Measurements from ENCODE around the gene MAGI1. TPM values are rescaled to one million over a fixed set of nuclear protein-coding genes. Genes with fewer than 3 reads are reported as not detected.
A peak's percentile ranks its signal among the peaks of the same experiment; 100 is the strongest.
"Not testable (repeated sequence)": the region's sequence is repeated elsewhere in the genome, so short reads cannot be mapped to it uniquely, and the experiment has no call there.

MAGI1 gene
- polyA plus RNA-seq, 3 donors, result 29.7 to 33.5 (median 30.7) TPM

- no peak for DNase-seq (ENCODE audit: extremely low read depth in 1 of 11, low read depth in 9 of 11, low spot score in 4 of 11)
Observed at GRCh38 chr3:65560901-65561300, 477.8 kb downstream of the MAGI1 start.

DNA sequence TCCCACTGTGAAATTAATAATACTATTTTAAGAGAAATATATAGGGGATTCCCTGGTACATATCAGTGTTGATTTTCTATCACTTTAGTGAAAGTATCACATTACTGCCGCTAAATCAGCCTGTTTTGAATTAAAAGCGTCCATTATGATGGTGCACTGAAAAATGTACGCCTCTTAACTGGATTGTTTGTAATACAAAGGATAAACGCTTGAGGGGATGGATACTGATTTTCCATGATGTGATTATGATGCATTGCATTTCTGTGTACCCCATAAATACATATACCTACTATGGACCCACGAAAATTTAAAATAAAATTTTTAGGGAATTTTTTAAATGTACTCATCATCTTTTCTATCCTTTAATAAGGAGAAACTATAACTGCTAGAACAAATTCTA, 478.6 kb downstream of the MAGI1 start:
- no peak for DNase-seq (ENCODE audit: extremely low read depth in 1 of 11, low read depth in 9 of 11, low spot score in 4 of 11)

GRCh38 chr3:65559643-65560042, 479.1 kb downstream of the MAGI1 start:
- no peak for DNase-seq (ENCODE audit: extremely low read depth in 1 of 11, low read depth in 9 of 11, low spot score in 4 of 11)

DNA sequence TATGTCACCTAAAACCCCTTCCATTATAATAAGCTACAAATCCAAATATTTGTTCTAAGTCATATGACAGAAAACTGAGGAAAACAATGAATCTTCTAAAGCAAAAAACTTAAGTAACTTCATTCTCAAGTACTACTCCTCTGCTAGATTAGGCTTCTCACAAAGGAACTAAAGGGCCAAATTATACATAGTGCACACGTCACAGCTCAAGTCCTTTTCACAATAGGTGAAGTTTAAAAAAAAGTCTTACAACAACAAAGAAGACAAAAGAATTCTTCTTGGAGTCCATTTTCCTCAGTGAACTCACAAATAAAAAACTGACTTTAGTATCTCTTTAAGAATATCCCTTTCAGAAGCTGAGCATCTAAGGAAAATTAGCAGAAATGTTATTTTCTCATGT, 479.9 kb downstream of the MAGI1 start:
- no peak for DNase-seq (ENCODE audit: extremely low read depth in 1 of 11, low read depth in 9 of 11, low spot score in 4 of 11)

DNA sequence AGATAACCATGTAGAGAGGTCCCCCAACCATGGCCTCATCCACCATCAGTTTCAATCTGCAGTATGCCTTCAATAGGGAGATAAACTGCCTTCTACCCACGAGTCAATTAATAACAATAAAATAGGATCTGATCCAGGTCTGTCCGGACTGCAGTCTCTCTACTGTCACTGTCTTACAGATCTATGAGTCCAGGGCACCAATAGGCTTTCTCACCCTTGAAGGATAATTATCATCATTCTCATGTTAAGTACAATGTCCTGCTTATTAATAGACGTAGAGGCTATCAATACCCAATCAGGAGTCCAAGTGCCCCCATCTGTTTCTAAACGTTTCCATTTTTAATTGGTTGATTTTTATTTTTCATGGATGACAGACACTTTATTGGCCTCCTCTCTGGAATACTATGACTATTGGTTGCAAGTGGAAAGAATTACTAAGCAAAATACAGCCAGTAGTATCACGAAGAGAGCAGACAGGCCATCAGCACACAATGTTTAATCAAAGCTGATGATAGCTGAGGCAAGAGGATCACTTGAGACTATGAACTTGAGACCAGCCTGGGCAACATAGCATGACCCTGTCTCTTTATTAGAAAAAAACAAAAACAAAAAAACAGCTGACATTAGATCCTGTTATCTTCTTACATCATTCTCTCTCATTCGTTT, 480.7 kb downstream of the MAGI1 start:
- DNase-seq (ENCODE audit: extremely low read depth in 1 of 11, low read depth in 9 of 11, low spot score in 4 of 11), result no peak

GRCh38 chr3:65556934-65557577, 481.7 kb downstream of the MAGI1 start:
- no peak for DNase-seq (ENCODE audit: extremely low read depth in 1 of 11, low read depth in 9 of 11, low spot score in 4 of 11)

DNA sequence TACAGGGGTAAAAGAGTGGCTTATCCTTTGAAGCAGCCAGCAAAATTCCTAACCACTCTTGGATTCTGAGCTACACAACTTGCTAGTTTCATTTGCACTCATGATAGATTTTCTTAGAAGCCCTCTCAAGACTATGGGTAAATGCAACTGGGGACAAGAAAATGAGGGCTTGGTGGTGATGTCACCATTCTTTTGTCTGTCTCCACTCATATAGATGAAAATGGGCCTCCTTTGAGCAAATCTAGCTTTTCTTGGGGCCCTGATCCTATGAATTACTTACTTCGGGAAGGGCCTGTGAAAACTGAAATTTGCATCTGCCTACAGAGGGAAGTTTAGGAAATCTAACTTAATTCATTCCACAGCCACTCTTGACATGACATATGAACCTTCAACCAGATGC, 486.3 kb downstream of the MAGI1 start:
- DNase-seq (ENCODE audit: extremely low read depth in 1 of 11, low read depth in 9 of 11, low spot score in 4 of 11), result no peak

DNA sequence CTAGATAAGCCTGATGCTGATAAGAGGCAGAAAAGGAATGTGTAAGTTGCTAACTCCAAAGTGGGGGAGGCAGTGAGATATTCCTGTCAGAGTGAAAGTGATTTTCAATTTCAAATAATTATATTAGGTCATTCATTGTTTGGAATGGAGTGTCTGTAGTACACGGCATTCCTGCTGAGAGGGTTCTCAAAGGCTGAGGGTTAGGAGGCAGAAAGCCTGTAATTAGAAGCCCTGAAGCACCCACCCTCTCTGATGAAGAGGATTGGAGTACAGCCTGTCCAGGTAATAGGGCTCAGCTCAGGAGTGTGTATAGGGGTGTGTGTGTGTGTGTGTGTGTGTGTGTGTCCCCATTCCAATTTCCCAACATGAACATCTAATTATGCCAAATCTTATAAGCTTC, 486.8 kb downstream of the MAGI1 start:
- no peak for DNase-seq (ENCODE audit: extremely low read depth in 1 of 11, low read depth in 9 of 11, low spot score in 4 of 11)

GRCh38 chr3:65550137-65550536, 488.6 kb downstream of the MAGI1 start:
- DNase-seq (ENCODE audit: extremely low read depth in 1 of 11, low read depth in 9 of 11, low spot score in 4 of 11), result no peak

- no peak for DNase-seq (ENCODE audit: extremely low read depth in 1 of 11, low read depth in 9 of 11, low spot score in 4 of 11)
Observed at GRCh38 chr3:65549626-65549959, 489.1 kb downstream of the MAGI1 start.

DNA sequence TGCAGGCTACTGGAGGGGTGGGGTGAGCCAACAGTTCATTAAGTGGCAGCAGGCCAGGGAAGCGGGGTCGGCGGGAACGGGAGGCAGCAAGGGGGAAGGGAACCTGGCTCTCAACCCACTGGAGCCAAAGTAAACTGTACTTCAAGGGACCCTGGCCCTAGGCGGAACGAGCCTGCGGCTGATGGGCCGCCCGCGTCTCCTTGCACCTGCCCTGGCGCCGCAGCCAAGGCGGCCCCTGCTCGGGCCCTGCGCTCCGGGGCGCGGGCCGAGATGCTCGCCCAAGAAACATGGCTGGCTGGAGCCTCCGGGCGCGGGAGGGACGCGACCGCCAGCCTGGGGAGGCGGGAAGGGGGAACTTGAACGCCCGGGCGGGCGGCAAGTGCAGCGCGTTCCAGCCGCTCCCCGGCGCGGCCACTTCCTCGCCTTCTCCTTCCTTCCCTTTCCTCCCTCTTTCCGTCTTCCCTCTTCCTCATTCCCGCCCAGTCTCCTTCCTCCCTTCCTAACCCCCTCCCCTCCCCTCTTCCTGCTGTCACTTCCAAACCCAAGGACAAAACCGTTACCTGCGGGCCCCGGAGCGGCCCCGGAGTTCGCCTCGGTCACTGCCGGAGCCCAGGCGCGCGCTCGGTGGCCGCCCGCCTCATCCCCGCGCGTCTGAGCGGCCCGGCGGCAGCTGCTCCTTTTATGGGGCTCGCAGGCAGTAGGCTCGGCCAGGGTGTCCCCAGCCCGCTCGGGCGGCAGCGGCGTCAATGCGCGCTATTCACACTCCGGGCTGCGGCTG, 489.7 kb downstream of the MAGI1 start:
- peak in 4 of 11 donors; percentile 23 to 35 (median 30) for DNase-seq (ENCODE audit: extremely low read depth in 1 of 11, low read depth in 9 of 11, low spot score in 4 of 11)

DNA sequence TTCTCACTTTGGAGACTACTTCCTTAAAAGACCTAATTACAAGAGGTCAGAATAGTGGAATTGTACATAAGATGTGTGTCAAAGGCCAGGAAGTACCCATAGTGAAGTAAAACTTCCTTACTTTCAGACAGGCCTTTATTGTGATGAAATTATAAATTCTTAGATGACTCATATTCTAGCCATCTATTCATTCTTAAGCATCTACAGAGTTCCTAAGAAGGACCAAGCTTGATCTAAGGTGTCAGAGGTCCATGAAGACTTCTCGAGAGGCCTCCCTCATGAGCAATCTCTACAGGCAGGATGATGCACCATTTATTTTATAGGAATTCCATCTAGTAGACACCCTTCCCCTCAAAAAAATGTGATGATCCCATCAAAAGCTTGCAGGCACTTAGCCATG, 493.3 kb downstream of the MAGI1 start:
- DNase-seq (ENCODE audit: extremely low read depth in 1 of 11, low read depth in 9 of 11, low spot score in 4 of 11), result no peak

DNA sequence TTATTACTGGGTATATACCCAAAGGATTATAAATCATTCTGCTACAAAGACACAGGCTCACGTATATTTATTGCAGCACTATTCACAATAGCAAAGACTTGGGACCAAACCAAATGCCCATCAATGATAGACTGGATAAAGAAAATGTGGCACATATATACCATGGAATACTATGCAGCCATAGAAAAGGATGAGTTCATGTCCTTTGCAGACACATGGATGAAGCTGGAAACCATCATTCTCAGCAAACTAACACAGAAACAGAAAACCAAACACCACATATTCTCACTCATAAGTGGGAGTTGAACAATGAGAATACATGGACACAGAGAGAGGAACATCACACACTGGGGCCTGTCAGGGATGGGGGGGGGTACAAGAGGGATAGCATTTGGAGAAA, 495.3 kb downstream of the MAGI1 start:
- DNase-seq (ENCODE audit: extremely low read depth in 1 of 11, low read depth in 9 of 11, low spot score in 4 of 11), result not testable (repeated sequence)

- no peak for DNase-seq (ENCODE audit: extremely low read depth in 1 of 11, low read depth in 9 of 11, low spot score in 4 of 11)
Observed at GRCh38 chr3:65540666-65541065, 498.1 kb downstream of the MAGI1 start.

- DNase-seq (ENCODE audit: extremely low read depth in 1 of 11, low read depth in 9 of 11, low spot score in 4 of 11), result no peak
Observed at GRCh38 chr3:65539616-65540015, 499.1 kb downstream of the MAGI1 start.

- DNase-seq (ENCODE audit: extremely low read depth in 1 of 11, low read depth in 9 of 11, low spot score in 4 of 11), result no peak
Observed at GRCh38 chr3:65538101-65538500, 500.6 kb downstream of the MAGI1 start.

- no peak for DNase-seq (ENCODE audit: extremely low read depth in 1 of 11, low read depth in 9 of 11, low spot score in 4 of 11)
Observed at GRCh38 chr3:65537109-65537508, 501.6 kb downstream of the MAGI1 start.

GRCh38 chr3:65535260-65535659, 503.5 kb downstream of the MAGI1 start:
- DNase-seq (ENCODE audit: extremely low read depth in 1 of 11, low read depth in 9 of 11, low spot score in 4 of 11), result no peak

DNA sequence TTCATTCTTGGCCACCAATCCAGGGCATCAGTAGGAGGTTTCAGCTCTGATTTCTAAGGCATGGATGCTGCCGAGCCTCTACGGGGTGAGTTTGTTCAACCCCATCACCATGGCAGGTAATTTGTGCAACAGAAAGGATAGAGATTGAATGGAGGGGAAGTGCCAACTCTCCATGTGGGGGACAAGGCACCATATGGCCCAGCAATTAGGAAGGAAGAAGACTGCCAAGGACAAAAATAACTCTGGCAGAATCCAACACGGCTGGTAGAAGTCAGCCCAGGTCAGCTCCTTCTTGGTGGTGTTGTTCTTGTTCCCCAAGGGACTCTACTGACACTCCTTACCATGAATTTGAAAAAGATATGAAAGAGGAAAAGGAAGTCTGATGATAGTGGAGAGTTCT, 503.9 kb downstream of the MAGI1 start:
- no peak for DNase-seq (ENCODE audit: extremely low read depth in 1 of 11, low read depth in 9 of 11, low spot score in 4 of 11)

DNA sequence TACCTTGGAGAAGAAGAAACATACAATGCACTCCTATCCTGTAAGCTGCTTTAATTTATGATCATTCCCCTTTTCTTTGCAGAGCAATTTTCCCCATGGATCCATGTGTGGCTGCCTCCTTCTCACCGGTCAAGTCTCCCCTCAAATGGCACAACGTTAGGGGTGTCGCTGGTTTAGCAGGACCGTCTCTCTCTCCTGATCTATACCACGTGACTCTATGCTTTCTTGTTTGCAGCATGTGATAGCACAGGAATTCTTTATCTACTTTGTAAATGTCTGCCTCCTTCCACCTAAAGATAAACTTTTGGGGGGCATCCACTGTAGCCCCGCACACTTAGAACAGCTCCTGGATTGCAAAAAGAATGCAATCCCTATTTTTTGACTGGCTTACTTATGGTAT, 506.0 kb downstream of the MAGI1 start:
- no peak for DNase-seq (ENCODE audit: extremely low read depth in 1 of 11, low read depth in 9 of 11, low spot score in 4 of 11)
